Epidermal melanocyte (primary cell): ENCODE measurements around the gene MCM10.
"Not testable (repeated sequence)": the region's sequence is repeated elsewhere in the genome, so short reads cannot be mapped to it uniquely, and the experiment has no call there.

Experiments used
- DNase-seq: peaks from one replicate; pipeline ENCODE4 v3.0.0; 2011; ENCODE audit warnings: low spot score; ENCODE audit not compliant: insufficient read length

MCM10 gene

DNA sequence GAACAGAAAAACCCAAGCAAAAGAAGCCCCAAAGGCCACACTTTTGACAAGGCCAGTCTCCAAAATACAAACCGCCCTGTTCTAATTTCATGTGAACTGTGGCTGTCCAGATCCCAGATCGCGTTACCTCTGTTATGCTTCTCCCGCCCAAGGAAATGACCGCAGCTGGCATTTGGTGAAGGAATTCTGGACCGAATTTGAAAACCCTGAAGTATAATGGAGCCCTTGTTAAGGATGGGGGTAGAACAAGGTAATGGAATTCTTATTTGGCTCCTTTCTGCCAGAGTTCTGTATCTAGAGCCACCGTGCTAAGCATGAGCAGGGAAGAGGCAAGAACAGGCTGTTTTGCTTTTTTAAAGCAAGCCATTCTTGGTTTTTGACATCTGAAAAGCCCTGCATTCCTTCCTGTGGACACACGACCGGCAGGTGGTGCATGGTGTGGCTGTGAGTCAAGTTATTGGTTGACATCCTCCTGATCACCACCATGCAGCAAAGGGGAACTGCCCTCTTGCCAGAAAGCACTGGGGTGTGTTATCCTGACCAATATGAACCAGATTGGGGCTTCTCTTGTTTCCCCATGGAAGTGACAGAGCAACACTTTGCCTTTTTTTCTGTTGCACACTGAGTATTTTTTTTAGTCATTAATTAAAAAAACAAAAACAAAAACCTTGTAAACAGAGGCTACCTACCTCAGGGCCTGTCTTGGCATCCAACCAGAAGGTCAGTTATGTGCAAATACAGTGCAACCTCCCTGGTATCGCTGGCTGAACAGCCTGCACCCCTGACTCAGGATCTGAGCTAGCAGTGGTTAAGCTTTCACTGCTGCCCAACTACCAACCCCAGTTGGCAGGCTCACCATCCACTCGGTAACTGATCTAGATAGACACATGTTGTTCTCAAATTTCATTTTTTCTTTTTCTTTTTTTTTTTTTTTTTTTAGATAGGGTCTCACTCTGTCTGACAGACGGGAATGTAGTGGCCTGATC is 58.6 kb downstream of the MCM10 start:
- DNase-seq: no peak

DNA sequence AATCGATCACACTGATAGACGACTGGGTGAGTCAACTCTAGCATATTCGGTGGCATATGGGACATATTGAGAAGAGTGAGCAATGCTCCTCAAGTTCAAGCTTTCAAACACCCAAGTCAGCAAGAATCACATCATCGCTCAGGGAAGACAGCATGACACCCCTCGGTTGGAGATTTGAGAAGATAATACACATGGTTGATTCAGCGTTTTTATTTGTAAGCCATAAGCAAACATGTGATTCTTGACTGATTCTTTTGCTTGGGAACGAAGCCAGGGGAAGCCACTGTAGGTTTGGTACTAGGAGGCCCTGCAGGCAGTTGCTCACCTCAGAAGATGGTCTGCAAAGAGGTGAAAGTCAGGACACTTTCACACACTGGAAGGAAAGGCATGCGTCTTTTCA is 60.2 kb downstream of the MCM10 start:
- no peak for DNase-seq

DNA sequence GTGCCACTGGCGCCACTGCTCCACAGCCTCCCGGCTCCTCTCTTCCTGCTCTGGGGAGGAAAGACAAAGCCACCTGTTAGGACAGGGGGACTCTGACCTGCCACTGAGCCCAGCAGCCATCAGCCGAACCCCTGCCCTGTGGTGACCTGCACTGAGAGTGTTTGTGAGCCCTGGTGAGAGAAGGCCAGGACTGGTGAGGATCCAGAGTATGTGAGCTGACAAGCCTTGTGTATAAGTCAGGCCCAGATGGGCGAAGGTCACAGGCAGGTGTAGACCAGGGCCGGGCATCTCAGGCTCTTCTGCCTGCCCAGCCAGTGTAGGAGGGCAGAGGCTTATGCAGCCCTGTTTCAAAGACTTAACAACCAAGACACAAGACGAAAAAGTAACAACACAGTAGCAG is 60.8 kb downstream of the MCM10 start:
- DNase-seq: no peak

- no peak for DNase-seq
Observed at GRCh38 chr10:13222566-13222965, 61.2 kb downstream of the MCM10 start.

GRCh38 chr10:13223241-13223640 is 61.9 kb downstream of the MCM10 start:
- no peak for DNase-seq

DNA sequence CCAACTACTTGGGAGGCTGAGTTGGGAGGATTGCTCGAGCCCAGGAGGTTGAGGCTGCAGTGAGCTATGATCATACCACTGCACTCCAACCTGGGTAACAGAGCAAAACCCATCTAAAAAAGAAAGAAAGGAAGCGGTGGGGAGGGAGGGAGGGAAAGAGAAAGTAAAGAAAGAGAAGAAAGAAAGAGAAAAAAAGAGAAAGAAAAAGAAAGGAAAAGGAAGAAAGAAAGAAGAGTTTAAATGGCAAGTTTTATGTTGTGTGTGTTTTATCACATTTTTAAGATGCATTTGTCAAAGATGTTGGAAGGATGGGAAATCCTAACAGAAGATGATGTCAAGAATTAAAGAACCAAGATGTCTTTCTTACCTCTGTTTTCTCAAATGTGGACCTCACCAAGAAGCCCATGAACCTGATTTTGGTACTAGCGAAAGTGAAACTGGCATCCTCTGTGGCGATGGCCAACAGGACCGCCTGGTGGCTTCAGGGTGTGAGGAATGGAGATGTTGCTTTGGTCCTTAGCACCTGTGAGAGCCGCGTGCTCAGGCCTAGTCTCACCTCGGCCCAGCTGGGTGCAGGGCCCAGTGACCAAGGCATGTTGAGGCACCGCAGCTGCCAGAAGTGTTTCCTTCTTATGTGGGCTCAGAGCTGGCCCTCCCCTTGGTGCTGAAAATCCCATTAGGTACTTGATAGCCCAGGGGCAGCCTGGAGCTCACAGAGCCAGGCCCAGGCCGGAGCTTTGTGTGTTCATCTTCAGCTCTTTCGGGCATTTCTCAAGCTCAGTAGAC is 63.0 kb downstream of the MCM10 start:
- no peak for DNase-seq

DNA sequence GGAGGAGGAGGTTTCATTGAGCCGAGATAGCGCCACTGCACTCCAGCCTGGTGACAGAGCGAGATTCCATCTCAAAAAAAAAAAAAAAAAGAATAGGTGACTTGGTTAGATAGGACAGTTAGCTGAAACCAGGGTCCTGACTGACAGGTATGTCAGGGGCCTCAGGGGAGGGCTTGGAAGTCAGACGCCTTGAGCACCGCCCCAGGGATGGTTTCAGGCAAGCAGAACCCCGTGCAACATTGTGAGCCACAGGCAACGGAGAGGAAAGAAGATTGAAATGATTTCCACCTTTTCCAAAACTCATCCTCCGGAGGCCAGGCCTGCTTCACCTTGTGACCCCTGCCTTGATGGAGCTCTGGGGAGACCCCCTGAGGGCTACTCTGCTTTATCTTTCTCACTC is 64.2 kb downstream of the MCM10 start:
- DNase-seq: no peak

DNA sequence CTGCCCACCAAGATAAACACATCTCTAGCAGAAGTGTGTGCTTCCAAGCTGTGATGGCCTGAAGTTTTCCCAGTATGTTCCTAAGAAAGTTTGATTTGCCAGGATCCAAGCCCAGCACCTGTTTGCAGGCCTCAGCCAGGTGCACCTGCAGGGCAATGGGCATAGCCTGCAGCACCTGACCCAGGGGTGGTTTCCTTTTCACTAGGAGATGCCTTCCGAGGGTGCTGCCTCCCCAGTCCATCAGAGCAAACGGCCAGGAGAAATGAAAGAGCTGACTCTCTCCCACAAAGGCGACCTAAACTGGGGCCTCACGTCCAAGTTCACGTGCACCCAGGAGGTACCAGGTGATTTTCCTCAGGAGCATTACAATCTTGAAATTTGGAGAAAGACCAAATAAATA is 65.7 kb downstream of the MCM10 start:
- DNase-seq: no peak

DNA sequence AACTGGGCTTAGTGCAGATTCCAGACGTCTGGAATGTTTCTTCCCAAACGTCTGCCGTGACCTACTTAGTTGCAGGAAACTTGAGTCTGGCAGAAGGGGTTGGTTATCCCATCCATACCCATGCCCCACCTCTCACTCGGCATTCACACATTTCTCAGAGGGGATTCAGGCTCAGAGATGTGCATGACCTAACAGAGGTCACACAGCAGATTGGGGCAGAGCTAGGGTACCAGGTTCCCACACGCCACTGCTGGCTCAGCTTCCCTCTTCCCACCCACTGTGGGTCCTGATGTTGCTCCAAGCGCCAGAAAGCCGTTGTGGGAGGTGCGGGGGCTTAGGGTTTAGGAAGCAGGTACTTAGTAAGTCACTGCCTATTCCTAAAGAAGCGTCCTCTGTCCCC is 69.8 kb downstream of the MCM10 start:
- no peak for DNase-seq

GRCh38 chr10:13231808-13232207 is 70.5 kb downstream of the MCM10 start:
- DNase-seq: no peak

DNA sequence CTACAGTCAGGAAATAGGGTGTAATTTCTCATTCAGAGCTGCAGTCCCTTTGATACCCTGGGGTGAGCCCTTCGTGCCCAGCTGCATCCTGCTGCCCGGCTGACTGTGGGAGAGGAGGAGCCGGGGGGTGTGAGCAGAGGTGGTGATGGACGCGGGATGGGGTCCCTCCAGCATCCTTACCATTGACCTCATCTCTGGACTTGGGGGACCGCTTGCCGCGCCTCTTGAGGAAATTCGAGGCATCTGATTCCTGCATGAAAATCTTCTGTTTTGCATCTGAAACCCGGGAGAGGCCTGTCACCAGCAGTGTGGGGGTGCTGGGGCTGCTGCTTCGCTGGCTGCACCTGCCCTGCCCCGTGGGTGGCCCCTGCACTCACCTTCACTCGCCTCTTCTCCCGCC is 72.0 kb downstream of the MCM10 start:
- no peak for DNase-seq

DNA sequence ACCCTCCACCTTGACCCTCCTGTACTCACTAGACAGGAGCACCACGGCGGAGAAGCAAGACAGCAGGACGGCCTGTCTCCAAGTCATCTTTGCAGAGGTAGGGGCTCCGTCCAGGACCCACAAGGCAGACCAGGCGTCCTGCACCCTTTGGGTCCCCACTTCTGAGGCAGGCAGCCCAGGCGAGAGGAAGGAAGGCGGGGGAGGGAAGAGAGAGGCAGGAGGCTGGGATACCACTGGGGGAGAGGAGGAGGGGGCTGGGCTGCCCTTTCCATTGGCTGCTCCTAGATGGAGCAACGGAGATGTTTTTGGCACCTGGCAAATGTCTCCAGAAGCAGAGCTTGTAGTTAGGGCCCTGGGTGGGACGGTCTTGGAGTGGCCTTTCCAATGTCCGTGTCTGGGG is 72.8 kb downstream of the MCM10 start, which contains the start of gene UCMA:
Gene UCMA, minus strand, starts transcription at position 203 of the 400 bp plus-strand sequence. Its CDS starts 116 bp downstream, at position 87.
- no peak for DNase-seq

GRCh38 chr10:13234736-13235135 is 73.4 kb downstream of the MCM10 start:
- DNase-seq: not testable (repeated sequence)

- no peak for DNase-seq
Observed at GRCh38 chr10:13236638-13237037, 75.3 kb downstream of the MCM10 start.

- no peak for DNase-seq
Observed at GRCh38 chr10:13238271-13239077, 77.1 kb downstream of the MCM10 start.

GRCh38 chr10:13239923-13240322 is 78.6 kb downstream of the MCM10 start:
- no peak for DNase-seq

DNA sequence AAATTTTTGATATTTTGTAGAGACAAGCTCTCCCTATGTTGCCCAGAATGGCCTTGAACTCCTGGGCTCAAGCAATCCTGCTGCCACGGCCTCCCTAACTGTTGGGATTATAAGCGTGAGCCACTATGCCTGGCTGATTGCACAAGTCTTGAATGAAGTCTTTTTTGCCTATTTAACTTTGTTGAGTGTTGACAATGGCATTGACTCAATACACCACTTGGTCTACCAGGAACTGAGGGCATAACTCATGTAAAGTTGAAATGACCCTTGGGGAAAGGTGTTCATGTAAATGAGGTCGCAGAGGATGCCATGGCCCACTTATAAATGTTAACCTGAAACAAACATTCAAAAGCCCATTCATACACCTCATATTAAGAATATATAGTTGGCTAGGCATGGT is 80.3 kb downstream of the MCM10 start:
- no peak for DNase-seq

DNA sequence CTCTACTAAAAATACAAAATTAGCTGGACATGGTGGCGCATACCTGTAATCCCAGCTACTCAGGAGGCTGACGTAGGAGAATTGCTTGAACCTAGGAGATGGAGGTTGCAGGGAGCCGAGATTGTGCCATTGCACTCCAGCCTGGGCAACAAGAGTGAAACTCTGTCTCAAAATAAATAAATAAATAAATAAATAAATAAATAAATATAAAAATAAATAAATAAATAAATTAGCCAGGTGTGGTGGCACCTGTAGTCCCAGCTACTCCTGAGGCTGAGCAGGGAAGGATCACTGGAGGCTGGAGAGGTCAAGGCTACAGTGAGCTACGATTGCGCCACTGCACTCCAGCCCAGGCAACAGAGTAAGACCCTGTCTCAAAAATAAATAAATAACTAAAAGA is 80.9 kb downstream of the MCM10 start:
- not testable (repeated sequence) for DNase-seq

DNA sequence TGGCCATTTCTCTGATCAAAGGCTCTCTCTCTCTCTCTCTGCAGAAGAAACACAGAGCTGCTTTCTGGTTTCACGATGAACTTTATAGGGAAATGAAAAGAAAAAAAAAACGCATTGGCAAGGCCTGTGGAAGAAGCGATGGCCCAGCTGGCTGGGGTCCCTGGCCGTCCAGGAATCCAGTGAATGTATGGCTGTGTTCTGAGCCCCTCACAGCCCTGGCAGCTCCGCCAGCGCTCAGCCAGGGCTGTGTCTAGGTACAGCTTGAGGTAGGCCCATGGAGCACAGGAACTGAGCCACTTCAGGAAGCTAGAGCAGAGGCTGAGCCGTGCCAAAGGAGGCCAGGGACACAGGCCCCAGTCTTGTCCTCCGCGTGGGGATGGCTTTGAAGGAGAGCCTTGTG is 85.9 kb downstream of the MCM10 start:
- no peak for DNase-seq

GRCh38 chr10:13247784-13248183 is 86.4 kb downstream of the MCM10 start:
- no peak for DNase-seq

DNA sequence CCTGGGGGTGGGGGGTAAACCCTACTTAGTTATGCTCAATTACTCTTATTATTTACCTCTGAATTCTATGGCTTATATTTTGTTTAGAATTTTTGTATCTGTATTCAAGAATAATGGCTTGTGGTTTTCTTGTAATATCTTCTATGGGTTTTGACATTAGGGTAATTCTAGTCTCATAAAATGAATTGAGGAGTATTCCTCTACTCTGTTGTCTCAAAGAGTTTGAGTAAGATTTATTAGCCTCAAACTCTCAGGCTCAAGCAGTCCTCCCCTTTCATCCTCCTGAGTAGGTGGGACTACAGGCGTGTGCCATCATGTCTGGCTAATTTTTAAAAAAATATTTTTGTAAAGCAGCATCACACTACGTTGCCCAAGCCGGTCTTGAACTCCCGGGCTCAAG is 92.4 kb downstream of the MCM10 start:
- no peak for DNase-seq
